Activated gamma-delta T cell (primary cell): ENCODE data around the gene SNX1.

ENCODE experiments used
- DNase-seq: peaks from one replicate; lab custom pipeline; 2025; lab: John Stamatoyannopoulos, UW

Gene SNX1

GRCh38 chr15:64146520-64146884 is 50.7 kb downstream of the SNX1 start:
- DNase-seq: no peak

DNA sequence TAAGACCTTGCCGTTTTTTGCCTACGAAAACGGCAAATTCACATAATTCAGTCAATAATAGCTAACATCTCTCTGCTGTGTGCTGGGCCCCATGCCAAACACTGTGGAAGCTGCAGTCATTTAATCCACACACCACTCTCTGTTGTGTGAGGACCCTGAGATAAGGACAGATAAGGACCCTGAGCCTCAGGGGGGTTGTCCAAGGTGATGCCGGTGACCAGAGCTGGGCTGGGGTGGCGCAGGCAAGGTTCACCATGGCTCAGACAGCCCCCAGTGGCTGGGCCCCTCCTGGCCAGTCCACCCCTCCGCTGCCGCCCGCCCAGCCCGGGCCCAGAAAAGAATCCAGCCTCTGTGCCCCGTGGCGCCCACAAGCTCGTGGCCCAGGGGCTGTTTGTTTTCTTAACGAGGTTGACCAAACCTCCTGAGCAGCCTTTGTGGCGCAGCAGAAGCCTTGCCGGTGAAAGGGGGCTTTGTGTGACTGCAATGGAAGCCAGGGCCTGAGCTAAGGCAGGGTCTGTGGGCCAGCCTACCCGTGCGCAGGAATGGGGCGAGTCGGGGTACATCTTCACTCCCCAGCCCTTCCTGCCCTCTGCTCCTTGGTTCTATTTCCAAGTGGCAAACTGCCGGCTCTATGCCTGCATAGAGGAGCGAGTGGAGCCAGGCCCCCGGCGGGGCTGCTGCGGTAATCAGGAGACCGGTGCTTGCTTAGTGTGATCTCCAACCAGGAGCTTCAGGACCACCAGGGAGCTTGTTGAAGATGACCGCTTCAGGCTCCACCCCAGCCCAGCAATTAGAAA is 51.3 kb downstream of the SNX1 start:
- DNase-seq: no peak

DNA sequence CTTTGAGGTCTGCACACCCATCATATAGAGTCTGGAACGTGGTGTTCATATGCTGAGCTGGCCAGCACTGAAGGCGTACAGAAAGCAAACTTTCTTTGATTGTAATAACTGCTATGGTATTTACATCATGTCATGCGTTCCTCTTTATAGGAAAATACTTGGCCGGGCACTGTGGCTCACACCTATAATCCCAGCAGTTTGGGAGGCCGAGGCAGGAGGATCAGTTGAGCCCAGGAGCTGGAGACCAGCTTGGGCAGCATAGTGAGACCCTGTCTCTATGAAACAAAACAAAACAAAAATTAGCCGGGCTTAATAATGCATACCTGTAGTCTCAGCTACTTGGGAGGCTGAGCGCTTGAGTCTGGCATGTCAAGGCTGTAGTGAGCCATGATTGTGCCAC is 52.4 kb downstream of the SNX1 start:
- DNase-seq: no peak

- no peak for DNase-seq
Measured at GRCh38 chr15:64148581-64148980, 52.8 kb downstream of the SNX1 start.

GRCh38 chr15:64149424-64149823 is 53.6 kb downstream of the SNX1 start:
- DNase-seq: no peak

DNA sequence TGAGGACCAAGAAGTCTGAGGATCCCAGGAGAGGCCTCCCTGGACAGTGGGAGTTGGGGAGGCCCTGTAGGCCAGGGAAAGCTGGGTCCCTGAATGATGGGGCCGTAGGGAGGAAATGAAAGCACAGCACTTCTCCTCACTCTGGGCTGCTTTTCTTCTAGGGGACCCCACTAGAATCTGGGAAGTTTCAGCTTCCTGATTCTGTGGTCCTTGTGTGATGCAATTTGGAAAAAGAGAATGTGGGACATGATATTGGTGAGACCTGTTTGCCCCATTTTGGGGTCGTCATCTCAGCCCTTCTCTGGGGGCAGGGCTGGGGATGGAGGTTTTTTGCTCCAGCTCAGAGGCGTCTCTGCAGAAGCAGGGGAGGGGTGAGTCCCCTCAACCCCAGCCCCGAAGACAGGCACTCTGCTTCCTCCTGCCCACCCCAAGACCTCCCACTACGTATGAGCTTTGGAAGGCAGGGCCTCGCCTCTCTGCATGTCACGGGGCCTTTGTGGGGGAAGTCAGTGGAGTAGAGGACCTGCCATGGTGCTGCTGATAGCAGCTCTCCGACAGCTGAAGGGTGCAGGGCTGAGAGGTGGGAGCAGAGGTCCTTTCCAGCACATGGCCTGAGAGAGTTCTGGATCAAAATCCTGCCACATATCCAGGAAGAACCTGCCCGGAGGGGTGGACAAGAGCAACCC is 54.3 kb downstream of the SNX1 start:
- no peak for DNase-seq

DNA sequence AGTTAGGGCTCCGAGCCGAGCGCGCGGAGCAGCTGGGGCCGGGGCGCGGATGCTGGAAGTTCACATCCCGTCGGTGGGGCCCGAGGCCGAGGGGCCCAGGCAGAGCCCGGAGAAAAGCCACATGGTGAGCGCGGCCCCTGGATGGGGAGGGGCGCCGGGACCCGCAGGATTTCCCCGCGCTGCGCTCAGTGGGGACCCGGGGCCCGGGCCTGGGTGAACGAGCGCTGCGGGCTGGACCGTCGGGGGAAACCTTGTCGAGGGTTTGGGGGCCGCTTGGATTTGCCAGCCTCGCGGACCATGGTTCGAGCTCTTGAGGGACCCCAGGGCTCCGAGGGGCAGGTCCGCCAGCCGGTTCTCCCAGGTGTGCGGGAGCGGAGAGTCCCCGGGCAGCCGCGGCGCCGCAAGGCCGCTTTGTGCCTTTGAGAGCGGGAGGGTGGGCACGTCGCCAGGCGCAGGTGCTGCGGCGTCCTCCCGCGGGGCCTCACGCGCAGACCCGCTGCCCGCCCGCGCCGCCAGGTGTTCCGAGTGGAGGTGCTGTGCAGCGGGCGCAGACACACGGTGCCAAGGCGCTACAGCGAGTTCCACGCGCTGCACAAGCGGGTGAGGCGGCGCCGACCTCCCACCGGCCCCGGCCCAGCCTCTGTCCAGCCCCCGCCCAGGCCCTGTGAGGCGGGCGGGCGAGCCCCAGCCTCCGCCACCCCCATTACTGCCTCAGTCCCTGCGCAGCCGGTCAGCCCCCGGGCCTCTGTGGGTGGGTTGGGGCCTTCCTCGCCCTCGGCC is 56.1 kb downstream of the SNX1 start, which contains the start of gene SNX22:
SNX22 (plus strand) TSS at position 5 of the 780 bp plus-strand sequence; CDS start at position 50, 45 bp downstream.
- DNase-seq: peak; percentile 32

DNA sequence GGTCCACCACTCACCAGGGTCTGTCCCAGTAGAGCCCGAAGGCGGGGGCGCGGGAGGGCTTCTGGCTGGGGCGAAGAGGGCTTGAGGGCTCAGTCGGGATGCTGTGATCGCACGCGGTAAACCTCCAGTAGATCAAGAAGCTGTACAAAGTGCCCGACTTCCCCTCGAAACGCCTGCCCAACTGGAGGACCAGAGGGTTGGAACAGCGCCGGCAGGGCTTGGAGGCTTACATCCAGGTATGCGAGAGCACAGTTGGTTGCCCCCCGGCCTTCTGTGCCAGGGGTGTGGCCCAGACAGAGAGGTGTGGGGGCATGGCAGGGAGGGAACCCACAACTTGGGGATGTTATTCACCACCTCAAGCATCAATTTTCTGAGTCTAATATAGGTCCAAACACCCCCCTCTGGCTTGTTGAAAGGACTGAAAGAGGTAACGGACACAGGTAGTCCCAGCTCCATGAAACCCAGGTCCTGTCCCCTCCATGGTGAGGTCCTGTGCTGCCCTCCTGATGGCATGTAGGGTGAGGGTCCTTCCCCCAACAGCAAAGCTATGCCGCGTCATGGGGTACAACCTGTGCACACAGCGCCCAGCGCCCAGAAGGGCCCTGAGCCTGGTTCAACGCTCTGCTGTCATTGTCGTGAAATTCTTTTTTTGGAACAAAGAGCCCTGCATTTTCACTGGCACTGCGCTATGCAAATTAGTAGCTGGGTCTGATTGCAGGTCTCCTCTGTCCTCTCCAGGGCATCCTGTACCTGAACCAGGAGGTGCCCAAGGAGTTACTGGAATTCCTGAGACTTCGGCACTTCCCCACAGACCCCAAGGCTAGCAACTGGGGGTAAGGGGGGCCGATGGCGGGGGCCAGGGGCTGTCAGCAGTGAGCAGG is 57.0 kb downstream of the SNX1 start:
- no peak for DNase-seq

DNA sequence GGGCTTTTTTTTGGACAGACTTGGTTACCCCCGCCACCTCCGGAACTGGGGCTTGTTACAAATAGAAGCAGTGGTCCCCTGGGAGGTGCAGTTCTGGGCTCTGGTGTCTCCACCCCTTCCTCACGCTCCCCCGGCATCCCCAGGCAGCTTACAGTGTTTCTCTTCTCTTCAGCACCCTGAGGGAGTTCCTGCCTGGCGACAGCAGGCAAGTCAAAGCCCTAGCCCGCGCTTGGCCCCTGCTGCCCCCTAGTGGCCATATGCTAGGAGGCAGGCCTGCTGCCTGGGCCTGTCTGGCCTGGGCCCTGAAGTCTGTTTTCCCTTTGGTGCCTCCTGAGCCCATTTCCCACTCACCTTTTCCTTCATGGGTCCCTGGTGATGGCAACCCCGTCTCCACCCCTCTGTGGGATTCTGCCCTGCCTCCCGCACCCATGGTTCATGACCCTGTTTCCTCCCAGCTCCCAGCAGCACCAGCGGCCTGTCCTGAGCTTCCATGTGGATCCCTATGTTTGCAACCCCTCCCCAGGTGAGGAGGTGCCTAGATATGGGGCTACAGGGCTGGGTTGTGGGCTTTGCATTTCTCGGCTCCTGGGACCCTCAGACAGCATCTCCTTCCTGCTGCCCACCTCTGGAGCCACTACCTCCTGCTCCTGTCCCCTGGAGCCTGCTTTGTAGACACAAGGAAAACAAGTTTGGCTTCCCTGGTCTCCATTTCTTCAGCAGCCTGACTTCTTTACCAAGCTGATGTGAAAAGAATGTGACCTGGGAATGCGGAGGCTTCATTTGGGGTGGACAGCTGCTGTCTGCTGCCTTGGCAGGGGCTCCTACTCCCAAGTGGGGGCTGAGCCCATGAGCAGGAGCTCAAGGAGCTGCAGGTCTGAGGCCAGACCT is 57.9 kb downstream of the SNX1 start:
- DNase-seq: peak; percentile 55

DNA sequence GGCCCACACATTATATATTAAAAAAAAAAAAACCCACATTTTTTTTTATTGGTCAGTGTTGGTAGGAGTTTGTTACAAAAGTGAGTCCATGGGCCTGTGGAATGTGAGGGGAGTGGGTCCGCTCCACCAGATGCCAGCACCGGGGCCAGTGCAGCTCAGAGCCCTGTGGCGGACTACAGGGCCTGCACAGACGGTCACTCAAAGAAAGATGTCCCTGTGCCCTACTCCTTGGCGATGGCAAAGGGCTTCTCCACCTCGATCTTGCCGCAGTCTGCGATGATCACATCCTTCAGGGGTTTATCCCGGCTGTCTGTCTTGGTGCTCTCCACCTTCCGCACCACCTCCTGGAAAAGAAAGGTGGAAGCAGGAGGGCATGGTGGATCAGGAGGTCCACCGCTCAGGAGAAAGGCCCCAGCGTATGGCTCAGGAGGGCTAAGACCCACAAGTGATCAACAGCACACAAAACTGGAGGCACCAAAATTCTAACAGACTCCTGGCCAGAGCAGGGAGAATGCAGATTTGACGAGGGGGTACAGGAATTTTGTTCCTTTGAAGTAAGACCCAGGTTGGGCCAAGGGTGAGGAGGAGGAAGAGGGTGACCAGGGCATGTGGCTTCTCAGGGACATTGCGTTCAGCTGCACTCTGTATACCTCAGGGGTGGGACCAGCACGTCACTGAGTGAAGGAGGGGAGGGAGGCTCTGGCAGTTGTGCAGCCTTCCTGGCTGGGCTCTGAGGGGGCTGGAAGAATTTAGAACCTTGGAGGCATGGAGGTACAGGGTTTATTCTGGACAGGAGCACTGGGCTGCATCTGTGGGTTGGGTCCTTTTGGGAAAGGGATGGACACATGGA is 60.2 kb downstream of the SNX1 start:
- no peak for DNase-seq

DNA sequence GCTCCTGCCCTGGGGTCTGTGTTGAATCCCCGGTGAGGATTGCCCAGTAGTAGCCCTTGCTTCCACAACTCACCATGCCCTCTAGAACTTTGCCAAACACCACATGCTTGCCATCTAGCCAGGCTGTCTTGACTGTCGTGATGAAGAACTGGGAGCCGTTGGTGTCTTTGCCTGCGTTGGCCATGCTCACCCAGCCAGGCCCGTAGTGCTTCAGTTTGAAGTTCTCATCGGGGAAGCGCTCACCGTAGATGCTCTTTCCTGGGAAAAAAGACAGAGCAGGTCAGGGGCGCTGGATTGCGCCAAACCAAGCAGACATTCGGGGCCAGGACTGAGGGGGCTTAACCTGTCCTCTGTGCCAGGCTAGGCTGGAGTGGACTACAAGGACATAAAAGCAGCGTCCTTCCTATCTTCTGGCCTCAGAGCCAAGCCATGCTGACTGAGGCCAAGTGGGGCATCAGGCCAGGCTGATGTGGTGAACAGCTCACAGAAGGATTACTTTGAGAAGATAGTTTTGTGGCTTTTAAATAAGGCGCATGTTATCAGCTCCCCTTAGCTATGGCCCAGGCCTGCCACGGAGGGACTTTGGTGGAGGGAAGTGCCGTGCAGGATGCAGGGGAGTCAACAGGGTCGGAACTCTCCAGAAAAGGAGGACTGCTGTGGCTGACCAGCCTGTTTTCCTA is 61.0 kb downstream of the SNX1 start:
- no peak for DNase-seq

- no peak for DNase-seq
Measured at GRCh38 chr15:64157599-64158125, 61.9 kb downstream of the SNX1 start.

- DNase-seq: no peak
Measured at GRCh38 chr15:64158363-64159134, 62.8 kb downstream of the SNX1 start.

GRCh38 chr15:64161688-64162477 is 66.1 kb downstream of the SNX1 start:
- DNase-seq: no peak

DNA sequence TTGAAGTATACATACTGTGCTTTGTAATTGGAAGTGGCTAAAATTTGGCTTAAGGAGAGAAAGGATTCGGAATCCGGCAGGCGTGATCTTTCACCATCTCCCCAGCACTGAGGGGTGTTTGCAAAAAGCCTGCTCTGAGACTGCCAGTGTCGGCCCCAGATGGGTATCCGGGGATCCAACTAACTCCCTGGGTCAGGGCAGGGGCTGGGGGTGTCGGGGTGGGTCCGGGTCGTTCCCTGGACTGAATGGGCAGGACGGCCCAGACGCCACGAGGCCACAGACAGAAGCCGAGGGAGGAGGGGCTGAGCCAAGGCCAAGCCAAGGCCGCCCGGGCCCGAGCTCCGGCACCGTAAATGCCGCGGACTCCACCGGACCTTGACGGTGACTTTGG is 66.7 kb downstream of the SNX1 start:
- no peak for DNase-seq

DNA sequence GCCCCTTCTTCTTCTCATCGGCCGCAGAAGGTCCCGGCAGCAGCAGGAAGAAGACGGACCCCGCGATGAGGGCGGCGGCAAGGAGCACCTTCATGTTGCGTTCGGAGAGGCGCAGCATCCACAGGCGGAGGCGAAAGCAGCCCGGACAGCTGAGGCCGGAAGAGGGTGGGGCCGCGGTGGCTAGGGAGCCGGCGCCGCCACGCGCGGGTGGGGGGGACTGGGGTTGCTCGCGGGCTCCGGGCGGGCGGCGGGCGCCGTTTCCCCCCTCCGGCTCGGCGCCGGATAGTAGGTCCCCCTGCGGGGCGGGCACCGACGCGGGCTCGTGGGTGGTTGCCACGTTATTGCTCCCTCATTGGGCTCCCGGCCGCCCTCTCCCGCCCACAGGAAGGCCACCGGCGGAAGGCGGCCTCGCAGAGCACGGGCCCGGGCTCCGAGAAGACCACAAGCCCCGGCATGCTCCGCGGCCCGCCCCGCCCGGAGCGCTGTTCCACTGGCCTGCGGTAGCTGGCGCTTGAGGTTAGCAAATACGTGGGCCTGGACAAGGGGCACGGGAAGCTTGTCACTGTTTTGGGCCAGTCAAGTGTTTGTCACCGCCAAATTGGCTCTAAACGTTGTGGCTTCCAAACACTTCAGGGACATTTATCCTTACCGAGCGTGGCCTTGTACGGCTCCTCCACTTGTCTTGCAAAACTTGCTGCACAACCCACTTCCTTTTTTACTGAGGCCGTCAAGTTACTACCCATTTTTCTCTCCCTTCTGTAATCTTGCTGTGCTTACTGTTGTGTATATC is 67.3 kb downstream of the SNX1 start, which contains the start of gene PPIB:
PPIB (minus strand) TSS at position 154 of the 790 bp plus-strand sequence; CDS start at position 118, 36 bp downstream.
- peak; percentile 98 for DNase-seq
